SU-DHL-6 (cell line): ENCODE measurements around the gene ANXA2.

Experiments used
- EZH2phosphoT487 ChIP-seq: fragments of 200-600 bp; sonication (generic), shearing (Covaris generic); conservative IDR thresholded peaks from 2 replicates; pipeline ENCODE4 v1.6.1; 2018; ENCODE audit warnings: mild to moderate bottlenecking, antibody characterized with exemption, low read length, moderate library complexity, mixed read lengths
- TF ChIP-seq, protein P1 (sequence below): fragments of 200-600 bp; sonication (generic); IDR thresholded peaks from one replicate; pipeline ENCODE4 v1.5.1; 2017; ENCODE audit warnings: antibody characterized with exemption, mild to moderate bottlenecking, low read length, moderate library complexity; ENCODE audit not compliant: insufficient read depth, poor library complexity, severe bottlenecking

DNA sequence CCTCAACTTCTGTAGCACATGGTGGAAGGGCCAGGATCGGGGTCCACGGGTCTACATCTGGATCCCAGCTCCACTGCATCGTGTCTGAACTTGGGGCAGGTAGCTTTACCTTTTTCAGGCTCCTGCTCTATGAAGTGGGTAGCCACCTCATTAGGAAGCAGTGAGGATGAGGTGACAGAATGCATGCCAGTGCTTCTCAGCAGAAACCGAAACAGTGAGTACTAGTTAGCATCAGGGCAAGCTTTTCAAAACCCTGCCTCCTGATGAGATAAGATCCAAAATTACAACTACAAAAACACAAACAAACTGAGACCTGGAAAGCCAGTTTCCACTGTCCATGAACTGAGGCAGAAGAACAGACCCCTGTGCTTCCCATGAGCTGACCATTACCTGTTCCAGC is 77.4 kb downstream of the ANXA2 start:
- TF ChIP-seq, protein P1, sequence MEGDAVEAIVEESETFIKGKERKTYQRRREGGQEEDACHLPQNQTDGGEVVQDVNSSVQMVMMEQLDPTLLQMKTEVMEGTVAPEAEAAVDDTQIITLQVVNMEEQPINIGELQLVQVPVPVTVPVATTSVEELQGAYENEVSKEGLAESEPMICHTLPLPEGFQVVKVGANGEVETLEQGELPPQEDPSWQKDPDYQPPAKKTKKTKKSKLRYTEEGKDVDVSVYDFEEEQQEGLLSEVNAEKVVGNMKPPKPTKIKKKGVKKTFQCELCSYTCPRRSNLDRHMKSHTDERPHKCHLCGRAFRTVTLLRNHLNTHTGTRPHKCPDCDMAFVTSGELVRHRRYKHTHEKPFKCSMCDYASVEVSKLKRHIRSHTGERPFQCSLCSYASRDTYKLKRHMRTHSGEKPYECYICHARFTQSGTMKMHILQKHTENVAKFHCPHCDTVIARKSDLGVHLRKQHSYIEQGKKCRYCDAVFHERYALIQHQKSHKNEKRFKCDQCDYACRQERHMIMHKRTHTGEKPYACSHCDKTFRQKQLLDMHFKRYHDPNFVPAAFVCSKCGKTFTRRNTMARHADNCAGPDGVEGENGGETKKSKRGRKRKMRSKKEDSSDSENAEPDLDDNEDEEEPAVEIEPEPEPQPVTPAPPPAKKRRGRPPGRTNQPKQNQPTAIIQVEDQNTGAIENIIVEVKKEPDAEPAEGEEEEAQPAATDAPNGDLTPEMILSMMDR, result no peak
- no peak for TF ChIP-seq EZH2phosphoT487
